Transverse colon (tissue), 4 donors: ENCODE measurements around the gene TOX4. TPM values are rescaled to one million over a fixed set of nuclear protein-coding genes. Genes with fewer than 3 reads are reported as not detected.

Experiments
- DNase-seq: peaks from one replicate; pipeline ENCODE4 v3.0.0-alpha.2; 2019
- H3K27ac ChIP-seq, 4 donors: fragments of 200-600 bp; sonication (generic); 2 replicates each; pipeline ENCODE4 v1.5.1; 2016 to 2018; ENCODE audit warnings: inconsistent platforms in 4 of 4
- H3K27me3 ChIP-seq: fragments of 200-600 bp; sonication (generic); 2 replicates; pipeline ENCODE4 v1.5.1; 2017; ENCODE audit warnings: inconsistent platforms
- H3K36me3 ChIP-seq, 4 donors: fragments of 200-600 bp; sonication (generic); 2 replicates each; pipeline ENCODE4 v1.5.1; 2017 to 2019; ENCODE audit warnings: inconsistent platforms in 4 of 4
- H3K4me1 ChIP-seq, 4 donors: fragments of 200-600 bp; sonication (generic); 2 replicates each; pipeline ENCODE4 v1.5.1; 2017 to 2020; ENCODE audit warnings: inconsistent platforms in 4 of 4
- H3K4me3 ChIP-seq, 4 donors: fragments of 200-600 bp; sonication (generic); 1 replicate in 1 of 4; 2 replicates in 3 of 4; pipeline versions ENCODE4 v1.5.1 to v1.6.1; 2017 to 2019; ENCODE audit warnings: inconsistent platforms in 4 of 4
- H3K9me3 ChIP-seq, 2 donors: fragments of 200-600 bp; sonication (generic); 2 replicates each; pipeline ENCODE4 v1.5.1; 2017 to 2019; ENCODE audit warnings: inconsistent platforms in 2 of 2
- CTCF ChIP-seq, 5 experiments: fragments of 200-600 bp in 3 of 5; fragments of 450-650 bp in 2 of 5; sonication (generic) in 3 of 5; IDR thresholded peaks; 1 replicate in 2 of 5; 2 replicates in 3 of 5; pipeline ENCODE4 v1.5.1; 2016 to 2017; ENCODE audit warnings: antibody characterized with exemption in 5 of 5, inconsistent platforms in 3 of 5, mild to moderate bottlenecking in 2 of 5, moderate library complexity in 1 of 5
- EP300 ChIP-seq: sonication (generic); formaldehyde crosslinking; IDR thresholded peaks from one replicate; pipeline ENCODE4 v1.6.1; 2017; ENCODE audit warnings: antibody characterized with exemption, low read depth
- POLR2A ChIP-seq: fragments of 450-650 bp; IDR thresholded peaks from one replicate; pipeline ENCODE4 v1.6.1; 2016; ENCODE audit warnings: antibody characterized with exemption, mild to moderate bottlenecking, moderate library complexity
- POLR2AphosphoS5 ChIP-seq, 3 donors: sonication (generic); formaldehyde crosslinking; IDR thresholded peaks; one replicate each; pipeline ENCODE4 v1.6.1; 2016; ENCODE audit warnings: antibody characterized with exemption in 3 of 3
- WGBS, 2 donors: methylation state at CpG; one replicate each; pipeline ENCODE4 v1.1.5; 2018; ENCODE audit warnings: low coverage in 1 of 2; 5-methylcytosine and 5-hydroxymethylcytosine counted together
- in situ Hi-C, 4 donors: fragments of 200-750 bp; cut with MboI; loops; one replicate each; pipeline versions ENCODE4 v1.15.0 to v1.15.1; 2017; ENCODE audit warnings: low sequenced_read_pairs in 3 of 4, low pct_ligation_motif_present in 1 of 4, low pct_unique_long_range_greater_than_20kb in 1 of 4
- intact Hi-C: fragments of 100-400 bp; cut with DNase I; formaldehyde crosslinking; loops from one replicate; pipeline ENCODE4 v1.15.1; 2023; ENCODE audit warnings: low total_unique reads
- total RNA-seq, 4 donors: library from RNA; depleted of rRNA; stranded (reverse); fragments of >200 nt; gene quantifications; one replicate each; pipeline ENCODE4 v1.1.0, GENCODE V29; 2016

Gene TOX4
- total RNA-seq, 4 donors from 2014 or later = 30.8 to 76.7 (median 51.5) TPM

- H3K4me1 ChIP-seq = peaks cover 0 to 15% (median 3%) of the 10 kb centered on the region in 4 donors
- H3K27me3 ChIP-seq = no peaks in the 10 kb centered on the region
- no peaks in the 10 kb centered on the region for H3K36me3 ChIP-seq
- intact Hi-C loops = no loop called here
- peak overlapping the region; percentile 70 to 84 (median 78) for H3K27ac ChIP-seq
- H3K4me3 ChIP-seq = peak overlapping the region in 2 of 4 donors; percentile 55 to 73
- no peak for DNase-seq
- 80 to 88% methylated on average over 5 to 12 of the region's 18 CpGs for WGBS, 2 donors
- in situ Hi-C loops = no loop called here
- H3K9me3 ChIP-seq = no peaks in the 10 kb centered on the region
- no peak for TF ChIP-seq EP300
- no peak for TF ChIP-seq CTCF (IDR thresholded peaks at IDR 0.05)
- no peak for TF ChIP-seq POLR2A
- TF ChIP-seq POLR2AphosphoS5 (IDR thresholded peaks at IDR 0.05) = no peak
Observed at GRCh38 chr14:21524575-21525490, 47.8 kb downstream of the TOX4 start.

- intact Hi-C loops = no loop called here
- peak overlapping the region; percentile 70 to 84 (median 78) for H3K27ac ChIP-seq
- no peaks in the 10 kb centered on the region for H3K9me3 ChIP-seq
Observed at GRCh38 chr14:21525571-21525961, 48.6 kb downstream of the TOX4 start.

GRCh38 chr14:21525962-21526671, 49.1 kb downstream of the TOX4 start, which contains the start of gene SALL2:
TSS of gene SALL2 (minus strand) at chr14:21526346. CDS start at chr14:21526127, 219 bp downstream.
- H3K27me3 ChIP-seq = no peaks in the 10 kb centered on the region
- no peaks in the 10 kb centered on the region for H3K9me3 ChIP-seq
- TF ChIP-seq EP300 = no peak
- peak in 1 of 3 donors; percentile 8 for TF ChIP-seq POLR2AphosphoS5 (IDR thresholded peaks at IDR 0.05)
- no peak for TF ChIP-seq POLR2A
- no peak for TF ChIP-seq CTCF (IDR thresholded peaks at IDR 0.05)
- H3K4me1 ChIP-seq = peaks cover 0 to 15% (median 3%) of the 10 kb centered on the region in 4 donors
- H3K27ac ChIP-seq = peak within 1 kb of the TSS; percentile 70 to 84 (median 78)
- intact Hi-C loops (no loop called here), in situ Hi-C loops (no loop called here)
- peak within 1 kb of the TSS; percentile 50 to 73 (median 62) for H3K4me3 ChIP-seq
- peak; percentile 71 for DNase-seq
- H3K36me3 ChIP-seq = no peaks in the 10 kb centered on the region
- WGBS, 2 donors = 1% methylated on average over 43 of the region's 43 CpGs; no CpG with 5 or more reads in 1 of the 2 donors

More at GRCh38 chr14:21525571-21525961, 48.6 kb downstream of the TOX4 start:
- WGBS, 2 donors = 44% methylated on average over 12 of the region's 12 CpGs; no CpG with 5 or more reads in 1 of the 2 donors
- H3K27me3 ChIP-seq = no peaks in the 10 kb centered on the region
- no peak for DNase-seq
- peak overlapping the region; percentile 50 to 73 (median 62) for H3K4me3 ChIP-seq
- no peaks in the 10 kb centered on the region for H3K36me3 ChIP-seq
- H3K4me1 ChIP-seq = peaks cover 0 to 15% (median 3%) of the 10 kb centered on the region in 4 donors
- TF ChIP-seq POLR2AphosphoS5 (IDR thresholded peaks at IDR 0.05) = no peak
- no peak for TF ChIP-seq EP300
- no peak for TF ChIP-seq CTCF (IDR thresholded peaks at IDR 0.05)
- TF ChIP-seq POLR2A = no peak
- in situ Hi-C loops = no loop called here
